Testis (tissue), 2 donors: ENCODE results near the gene CPXM1.

Experiments used
- POLR2A ChIP-seq: fragments of 450-650 bp; IDR thresholded peaks from one replicate; pipeline ENCODE4 v1.6.1; 2017; ENCODE audit warnings: antibody characterized with exemption, mild to moderate bottlenecking, moderate library complexity
- TF ChIP-seq, protein P1 (sequence below), 3 experiments: fragments of 450-650 bp in 2 of 3; fragments of 200-600 bp in 1 of 3; sonication (generic) in 1 of 3; IDR thresholded peaks; one replicate each; pipeline ENCODE4 v1.5.1; 2016 to 2019; ENCODE audit warnings: antibody characterized with exemption in 3 of 3, mild to moderate bottlenecking in 2 of 3, moderate library complexity in 1 of 3

DNA sequence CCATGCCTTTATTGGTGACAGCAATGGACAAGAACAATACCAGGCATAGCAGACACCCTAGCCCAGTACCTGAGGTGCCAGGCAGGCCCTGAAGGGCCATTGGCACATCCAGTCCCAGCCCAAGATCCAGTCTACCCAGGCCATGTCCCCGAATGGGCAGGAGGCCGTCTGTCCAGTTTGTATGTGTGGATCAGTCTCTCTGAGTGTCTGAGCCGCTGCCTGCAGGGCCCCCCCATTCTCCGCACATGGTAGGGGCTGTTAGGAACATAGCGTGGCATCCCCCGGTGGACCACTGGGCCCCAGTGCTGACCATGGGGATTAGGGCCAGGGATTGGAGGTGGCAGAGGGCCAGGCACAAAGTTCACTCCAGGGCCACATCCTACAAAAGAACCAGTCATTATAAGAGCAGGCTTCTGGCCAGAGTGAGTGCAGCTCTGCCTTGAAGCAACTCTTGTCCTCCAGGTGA lies 34.9 kb upstream of the CPXM1 start:
- TF ChIP-seq, protein P1, sequence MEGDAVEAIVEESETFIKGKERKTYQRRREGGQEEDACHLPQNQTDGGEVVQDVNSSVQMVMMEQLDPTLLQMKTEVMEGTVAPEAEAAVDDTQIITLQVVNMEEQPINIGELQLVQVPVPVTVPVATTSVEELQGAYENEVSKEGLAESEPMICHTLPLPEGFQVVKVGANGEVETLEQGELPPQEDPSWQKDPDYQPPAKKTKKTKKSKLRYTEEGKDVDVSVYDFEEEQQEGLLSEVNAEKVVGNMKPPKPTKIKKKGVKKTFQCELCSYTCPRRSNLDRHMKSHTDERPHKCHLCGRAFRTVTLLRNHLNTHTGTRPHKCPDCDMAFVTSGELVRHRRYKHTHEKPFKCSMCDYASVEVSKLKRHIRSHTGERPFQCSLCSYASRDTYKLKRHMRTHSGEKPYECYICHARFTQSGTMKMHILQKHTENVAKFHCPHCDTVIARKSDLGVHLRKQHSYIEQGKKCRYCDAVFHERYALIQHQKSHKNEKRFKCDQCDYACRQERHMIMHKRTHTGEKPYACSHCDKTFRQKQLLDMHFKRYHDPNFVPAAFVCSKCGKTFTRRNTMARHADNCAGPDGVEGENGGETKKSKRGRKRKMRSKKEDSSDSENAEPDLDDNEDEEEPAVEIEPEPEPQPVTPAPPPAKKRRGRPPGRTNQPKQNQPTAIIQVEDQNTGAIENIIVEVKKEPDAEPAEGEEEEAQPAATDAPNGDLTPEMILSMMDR (IDR thresholded peaks at IDR 0.05): no peak
- no peak for TF ChIP-seq POLR2A
